Activated CD4-positive, alpha-beta T cell treated with anti-CD3 and anti-CD28 coated beads, Interleukin-2, amount 50 U/mL, for 48 hours (primary cell): Measurements from ENCODE around the gene ZNF330.

Experiments
- DNase-seq, 2 experiments: peaks; one replicate each; pipeline ENCODE4 v3.0.0-alpha.2; 2020

Gene ZNF330

DNA sequence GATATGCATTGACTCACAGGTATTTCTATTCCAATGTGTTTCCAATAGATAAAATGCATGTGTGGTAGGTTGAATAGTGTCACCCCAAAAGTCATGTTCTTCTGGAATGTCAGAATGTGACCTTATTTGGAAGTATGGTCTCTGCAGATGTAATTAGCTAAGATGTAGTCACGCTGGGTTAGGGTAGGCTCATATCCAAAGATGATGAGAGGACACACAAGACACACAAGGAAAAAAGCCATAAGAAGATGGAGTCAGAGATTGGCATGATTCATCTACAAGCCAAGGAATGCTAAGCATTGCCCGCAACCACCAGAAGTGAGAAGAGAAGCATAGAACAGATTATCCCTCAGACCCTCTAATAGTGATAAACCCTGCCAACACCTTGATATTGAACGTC is 17.5 kb downstream of the ZNF330 start:
- no peak for DNase-seq

GRCh38 chr4:141240259-141240658 is 19.6 kb downstream of the ZNF330 start:
- no peak for DNase-seq

DNA sequence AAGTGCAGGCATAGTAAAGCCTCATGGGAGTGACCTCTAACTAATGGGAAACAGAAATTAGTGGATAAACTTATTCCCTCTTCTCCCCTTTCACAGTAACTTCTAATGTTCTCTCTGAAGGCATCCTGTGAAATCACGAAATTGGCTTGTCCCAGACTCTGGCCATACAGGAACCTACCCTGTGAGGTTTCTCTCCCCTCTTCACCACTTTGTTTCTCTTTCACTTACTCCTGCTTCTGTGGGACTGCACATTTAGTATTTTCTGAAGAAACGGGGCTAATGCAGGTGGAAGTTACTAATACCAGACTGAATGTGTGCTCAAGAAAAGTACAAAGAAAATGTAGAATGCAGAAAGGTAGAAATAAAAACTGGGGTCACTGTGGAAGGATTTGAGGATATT is 20.0 kb downstream of the ZNF330 start:
- no peak for DNase-seq

DNA sequence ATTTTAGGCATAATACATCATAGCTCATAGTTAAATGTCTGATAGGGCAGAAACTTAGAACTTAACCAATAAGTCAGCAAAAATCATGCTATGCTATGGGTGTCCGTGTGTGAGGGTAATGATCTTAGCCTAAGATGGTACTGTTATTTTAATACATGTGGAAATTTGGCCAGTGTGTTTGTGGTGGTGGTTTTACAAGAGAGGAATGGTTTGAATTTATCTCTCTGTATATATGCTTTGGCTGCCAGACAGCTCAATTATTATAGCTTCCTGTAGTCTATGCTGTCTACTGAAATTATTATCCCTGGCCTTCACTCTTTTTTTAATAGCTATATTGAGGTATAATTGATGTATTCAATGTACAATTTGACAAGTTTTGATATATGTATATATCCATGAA is 21.3 kb downstream of the ZNF330 start:
- no peak for DNase-seq

- DNase-seq, result no peak
These were observed 23.7 kb downstream of the ZNF330 start for GRCh38 chr4:141244419-141244818.

DNA sequence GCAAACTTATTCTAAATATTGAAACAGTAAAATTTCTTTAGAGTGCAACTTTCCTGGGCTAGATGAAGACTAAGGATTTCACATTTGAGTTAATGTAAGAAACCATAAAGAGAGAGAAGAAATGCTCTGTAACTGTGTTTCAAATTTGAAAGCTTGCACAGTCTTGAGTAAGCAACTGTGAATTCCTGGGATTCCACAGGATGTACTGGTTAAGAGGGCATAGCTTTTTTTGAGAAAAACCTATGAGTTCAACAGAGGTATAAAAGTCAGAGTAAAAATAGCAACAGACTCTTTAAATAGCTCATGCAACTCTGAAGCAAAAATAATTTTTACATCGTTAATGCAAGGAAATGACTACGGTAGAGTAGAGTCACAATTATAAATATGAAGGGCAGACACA is 25.5 kb downstream of the ZNF330 start:
- DNase-seq, result no peak

DNA sequence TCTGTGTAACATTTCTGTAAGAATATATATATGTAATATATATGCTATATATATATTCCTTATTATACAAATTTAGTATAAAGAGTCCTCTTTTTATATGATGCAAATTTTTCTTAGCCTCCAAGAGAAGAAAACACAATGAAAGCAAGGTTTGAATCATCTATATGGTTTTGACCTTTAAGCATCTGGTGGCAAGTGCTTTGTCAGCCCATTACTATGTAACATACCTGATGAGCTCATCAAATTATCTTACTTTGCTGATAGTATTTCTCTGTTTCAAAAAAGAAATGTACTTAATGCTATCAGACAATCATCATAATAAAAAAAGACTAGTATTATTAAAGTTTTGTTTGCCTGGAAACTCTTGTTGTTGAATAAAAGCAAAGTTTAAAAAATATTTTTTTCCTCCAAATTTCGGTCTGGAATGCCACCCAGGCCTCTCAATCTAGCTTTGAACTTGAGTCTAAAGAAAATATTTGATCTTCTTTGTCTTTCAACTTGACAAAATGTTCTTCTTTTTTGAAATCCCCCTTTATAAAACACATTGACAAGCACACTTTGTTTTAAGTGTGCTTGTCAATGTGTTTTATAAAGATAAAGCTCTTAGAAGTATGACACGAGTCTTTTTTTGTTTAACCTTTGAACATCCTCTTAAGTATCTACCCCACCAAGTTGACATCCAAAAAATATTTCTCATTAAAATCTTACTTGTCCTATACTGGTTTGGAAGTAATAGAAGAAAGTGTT is 26.2 kb downstream of the ZNF330 start:
- no peak for DNase-seq

DNA sequence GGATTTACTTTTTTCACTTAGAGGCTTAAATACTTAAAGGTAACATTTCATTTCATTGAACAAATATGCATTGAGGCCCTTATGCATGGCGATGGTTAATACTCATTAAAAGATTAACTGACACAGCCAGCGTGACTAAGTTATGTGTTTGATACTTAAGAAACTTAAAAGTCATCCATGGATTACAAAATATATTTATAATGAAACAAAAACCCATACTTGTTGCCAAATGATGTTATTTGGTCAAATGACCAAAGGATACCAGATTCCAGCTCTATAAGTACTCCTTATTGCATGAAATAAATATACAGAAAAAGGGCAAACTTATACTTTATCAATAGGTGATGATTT is 26.7 kb downstream of the ZNF330 start:
- no peak for DNase-seq

DNA sequence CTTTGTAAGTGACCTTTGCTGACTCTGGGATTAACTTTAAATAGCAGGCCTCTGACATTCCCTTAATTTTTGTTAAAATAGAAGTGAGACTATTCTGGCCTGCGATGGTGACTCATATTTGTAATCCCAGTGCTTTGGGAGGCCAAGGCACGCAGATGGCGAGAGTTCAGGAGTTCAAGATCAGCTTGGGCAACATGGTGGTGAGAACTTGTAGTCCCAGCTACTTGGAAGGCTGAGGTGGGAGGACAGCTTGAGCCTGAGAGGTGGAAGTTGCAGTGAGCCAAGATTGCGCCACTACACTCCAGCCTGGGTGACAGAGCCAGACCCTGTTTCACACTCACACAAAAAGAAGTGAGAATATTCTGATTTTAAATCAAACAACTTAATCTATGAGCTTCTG is 27.3 kb downstream of the ZNF330 start:
- DNase-seq, result no peak

GRCh38 chr4:141248486-141248885 is 27.8 kb downstream of the ZNF330 start:
- no peak for DNase-seq

GRCh38 chr4:141254326-141254725 is 33.6 kb downstream of the ZNF330 start:
- no peak for DNase-seq

DNA sequence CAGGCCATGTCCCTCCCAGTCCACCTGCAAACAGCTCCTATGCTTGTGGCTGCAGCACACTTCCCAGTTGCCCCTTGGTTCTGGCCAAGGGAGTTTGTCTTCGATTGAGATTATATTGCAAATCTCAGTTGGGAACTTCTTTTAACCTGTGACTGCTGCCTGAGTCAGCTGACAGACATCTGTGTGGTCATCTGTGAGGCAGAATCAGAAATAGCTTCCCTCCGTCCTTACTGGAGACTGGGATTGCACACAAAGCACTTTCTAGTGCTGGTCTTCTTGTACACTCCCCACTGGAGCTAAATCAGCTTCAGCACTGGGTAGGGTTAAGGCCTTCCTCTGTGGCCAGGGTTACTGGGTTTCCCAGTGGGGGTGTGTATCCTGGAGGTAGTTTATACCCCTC is 34.3 kb downstream of the ZNF330 start:
- DNase-seq, result no peak

GRCh38 chr4:141258558-141258957 is 37.9 kb downstream of the ZNF330 start:
- no peak for DNase-seq

GRCh38 chr4:141275834-141276233 is 55.1 kb downstream of the ZNF330 start:
- no peak for DNase-seq

DNA sequence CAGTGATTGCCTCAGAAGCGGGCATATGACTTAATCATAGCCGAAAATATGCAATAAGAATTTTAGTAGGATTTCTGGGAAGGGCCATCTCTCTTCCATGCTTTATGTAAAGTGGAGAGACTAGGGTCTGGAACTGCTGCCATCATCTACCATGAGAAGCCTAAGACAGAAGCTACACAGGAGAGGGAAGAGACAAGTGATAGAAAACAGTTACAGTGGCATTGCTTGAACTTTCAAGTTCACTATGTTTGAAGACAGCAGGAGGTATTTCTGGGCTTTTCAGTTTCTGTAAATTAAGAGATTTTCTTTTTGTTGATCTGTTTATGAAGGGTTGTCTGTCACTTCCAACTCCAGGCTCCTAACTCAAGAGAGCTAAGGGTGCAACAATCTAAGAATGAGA is 62.5 kb downstream of the ZNF330 start:
- no peak for DNase-seq

DNA sequence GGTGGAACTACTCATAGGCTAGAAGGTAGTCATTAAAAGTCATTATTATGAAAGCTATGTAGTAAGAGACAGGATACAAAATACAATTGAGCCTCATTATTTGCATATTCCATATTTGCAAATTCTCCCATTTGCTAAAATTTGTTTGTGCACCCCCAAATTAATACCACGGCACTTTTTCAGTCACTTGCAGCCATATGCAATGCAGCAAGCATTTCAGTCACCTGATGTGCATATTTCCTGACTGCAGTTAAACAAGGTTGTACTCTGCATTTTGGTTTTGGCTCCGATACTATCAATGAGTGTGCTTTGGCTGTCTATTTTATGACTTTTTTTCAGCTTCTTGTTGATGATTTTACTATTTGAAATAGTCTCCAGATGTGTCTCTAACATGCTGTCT is 62.9 kb downstream of the ZNF330 start:
- no peak for DNase-seq
